ENCODE results near the gene KIAA1328. TPM values are rescaled to one million over a fixed set of nuclear protein-coding genes. Genes with fewer than 3 reads are reported as not detected.

Gene KIAA1328
- total RNA-seq, 2 experiments from 2014 or later = 9.8 to 10.7 TPM

DNA sequence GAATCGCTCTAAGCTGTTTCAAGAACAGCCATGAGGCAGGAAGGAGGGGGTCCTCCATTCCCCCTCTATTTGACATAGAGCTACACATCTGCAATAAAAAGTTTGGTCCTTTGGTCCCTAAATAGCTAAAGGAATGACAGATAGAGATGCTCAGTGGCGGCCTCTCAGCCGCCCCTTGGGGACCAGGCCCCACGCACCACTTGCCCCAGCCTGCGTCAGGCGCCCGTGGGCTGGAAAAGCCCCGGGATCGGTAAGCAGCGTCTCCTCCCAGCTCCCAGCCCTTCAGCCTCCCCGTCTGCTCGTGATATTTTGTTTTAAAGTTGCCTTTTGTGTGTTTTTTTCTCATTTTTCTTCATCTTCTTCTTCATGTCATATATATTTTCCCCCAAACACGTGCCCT lies 415.7 kb downstream of the KIAA1328 start:
- no peak overlapping the region for H3K27ac Mint-ChIP-seq
- no peak for DNase-seq
- no peak for ATAC-seq (ENCODE audit: low read depth)
- peaks cover 3% of the 10 kb centered on the region for H3K36me3 Mint-ChIP-seq
- peaks cover 36% of the 10 kb centered on the region for H3K27me3 Mint-ChIP-seq
- H3K9me3 Mint-ChIP-seq = no peaks in the 10 kb centered on the region
- no peak overlapping the region for H3K4me3 Mint-ChIP-seq
- POLR2A ChIA-PET = no interaction called here
- peaks cover 1% of the 10 kb centered on the region for H3K4me1 Mint-ChIP-seq

DNA sequence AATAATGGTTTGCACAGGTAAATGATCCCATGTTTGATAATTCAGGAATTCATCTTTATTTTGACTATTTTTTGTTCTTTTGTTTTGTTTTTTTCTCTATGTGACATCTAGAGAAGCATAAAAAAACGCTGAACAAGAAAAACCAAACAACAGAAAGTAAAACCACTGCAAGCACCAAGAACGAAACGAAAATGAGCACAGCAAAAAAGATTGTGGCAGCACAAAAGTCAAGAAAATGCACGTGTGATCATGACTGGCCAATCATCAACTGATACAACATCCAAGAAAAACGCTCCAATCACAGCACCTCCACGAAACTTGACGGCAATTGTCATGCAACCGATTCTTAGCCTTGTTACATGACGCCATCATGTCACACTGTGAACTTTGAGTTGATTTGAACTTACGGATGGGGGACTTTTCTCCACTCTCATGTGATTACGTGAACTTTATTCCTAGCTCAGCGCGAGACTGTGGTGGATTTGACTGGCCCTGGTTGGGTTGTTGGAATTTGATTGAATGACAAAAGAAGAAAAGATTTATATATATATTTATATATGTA lies 417.9 kb downstream of the KIAA1328 start:
- DNase-seq = no peak
- peaks cover 38% of the 10 kb centered on the region for H3K27me3 Mint-ChIP-seq
- H3K36me3 Mint-ChIP-seq = peaks cover 3% of the 10 kb centered on the region
- POLR2A ChIA-PET = no interaction called here
- H3K9me3 Mint-ChIP-seq = no peaks in the 10 kb centered on the region
- no peak for ATAC-seq (ENCODE audit: low read depth)
- H3K4me1 Mint-ChIP-seq = peaks cover 1% of the 10 kb centered on the region
- H3K4me3 Mint-ChIP-seq = no peak overlapping the region
- no peak overlapping the region for H3K27ac Mint-ChIP-seq

DNA sequence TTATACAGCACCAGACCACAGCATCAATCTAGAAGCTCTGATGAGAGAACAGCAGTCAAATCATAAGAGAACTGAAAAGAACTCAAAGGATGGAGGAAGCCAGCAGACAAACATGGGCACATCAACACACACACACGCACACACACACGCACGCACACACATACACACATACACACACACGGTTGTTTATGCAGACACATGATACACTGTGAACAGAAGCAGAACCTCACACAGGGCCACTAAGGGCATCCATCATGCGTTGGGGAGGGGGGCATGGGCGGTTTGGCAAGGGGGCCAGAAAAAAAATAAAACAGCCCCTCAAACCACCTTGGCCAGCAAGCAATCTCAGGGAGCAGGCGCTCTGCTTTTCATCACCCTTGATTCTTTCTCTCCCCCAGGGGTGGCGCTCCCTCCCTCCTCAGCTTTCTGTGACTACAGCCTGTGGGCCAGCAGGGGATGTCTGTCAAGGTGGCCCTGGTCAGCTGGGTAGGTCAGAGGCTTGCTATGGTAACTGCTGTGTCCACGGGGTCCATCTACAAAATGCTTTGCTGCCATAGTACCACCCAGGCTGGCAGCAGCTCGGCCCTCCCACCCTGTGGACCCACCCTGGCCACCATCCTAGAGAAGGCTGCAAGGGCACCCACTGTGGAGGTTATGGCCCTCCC lies 418.7 kb downstream of the KIAA1328 start:
- DNase-seq (no peak), ATAC-seq (ENCODE audit: low read depth) (no peak)
- Mint-ChIP-seq H3K27ac (no peak overlapping the region), H3K9me3 (no peaks in the 10 kb centered on the region), H3K4me3 (no peak overlapping the region), H3K4me1 (peaks cover 1% of the 10 kb centered on the region), H3K36me3 (peaks cover 3% of the 10 kb centered on the region), H3K27me3 (peaks cover 43% of the 10 kb centered on the region)
- POLR2A ChIA-PET = no interaction called here

DNA sequence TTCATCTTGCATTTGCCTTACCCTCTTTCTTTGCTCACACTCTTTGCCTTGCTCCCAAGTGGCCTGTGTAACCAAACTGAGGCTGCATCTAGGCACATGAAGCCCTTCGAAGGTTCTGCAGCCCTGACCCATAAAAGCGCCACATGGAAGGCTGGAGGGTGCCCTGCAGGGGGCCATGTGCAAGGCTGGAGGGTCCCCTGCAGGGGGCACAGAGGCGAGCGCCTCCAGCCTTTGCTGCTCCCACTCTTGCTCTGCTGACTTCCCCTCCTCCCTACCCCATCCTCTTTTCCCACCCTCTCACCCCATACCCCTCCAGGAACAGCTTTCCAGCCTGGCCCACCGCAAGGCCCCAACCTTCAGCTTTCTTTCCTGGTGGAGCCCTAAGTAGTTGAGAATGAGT lies 419.4 kb downstream of the KIAA1328 start:
- POLR2A ChIA-PET = no interaction called here
- no peak overlapping the region for H3K27ac Mint-ChIP-seq
- DNase-seq (no peak), ATAC-seq (ENCODE audit: low read depth) (no peak)
- H3K4me1 Mint-ChIP-seq = peaks cover 1% of the 10 kb centered on the region
- no peaks in the 10 kb centered on the region for H3K9me3 Mint-ChIP-seq
- peaks cover 43% of the 10 kb centered on the region for H3K27me3 Mint-ChIP-seq
- no peak overlapping the region for H3K4me3 Mint-ChIP-seq
- peaks cover 3% of the 10 kb centered on the region for H3K36me3 Mint-ChIP-seq

DNA sequence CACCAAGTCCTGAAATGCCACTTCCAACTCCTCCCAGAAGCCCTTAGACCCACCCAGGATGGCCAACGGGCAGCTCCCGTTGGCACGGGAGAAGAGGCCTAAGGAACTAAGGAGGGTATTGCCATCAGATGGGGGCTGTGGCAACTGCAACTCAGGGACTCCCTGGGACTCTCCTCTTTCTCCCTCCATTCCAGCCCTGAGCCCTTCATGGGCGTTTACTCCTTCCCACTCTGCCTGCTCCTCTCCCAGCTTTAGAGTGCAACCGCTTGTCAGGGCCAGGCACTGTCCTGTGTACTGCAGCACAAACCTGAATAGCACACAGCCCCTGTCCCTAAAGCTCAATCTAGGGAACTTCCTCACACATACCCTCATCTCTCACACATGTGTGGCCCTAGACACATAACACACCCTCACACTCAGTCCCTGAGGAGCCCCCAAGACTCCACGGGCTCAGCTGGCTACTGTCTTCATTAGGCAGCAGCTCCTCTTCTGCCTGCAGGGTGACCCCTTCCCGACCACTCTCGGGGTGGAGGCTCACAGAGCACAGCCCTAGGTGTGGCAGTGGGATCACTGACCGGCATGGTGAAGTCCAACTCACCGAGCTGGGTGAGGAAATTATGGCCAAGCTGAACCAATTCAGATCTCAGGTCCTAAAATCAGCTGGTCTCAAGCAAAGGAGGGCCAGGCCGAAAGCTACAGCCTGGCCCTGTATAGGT lies 420.4 kb downstream of the KIAA1328 start:
- no peak overlapping the region for H3K4me3 Mint-ChIP-seq
- H3K36me3 Mint-ChIP-seq = no peaks in the 10 kb centered on the region
- no peaks in the 10 kb centered on the region for H3K4me1 Mint-ChIP-seq
- ATAC-seq (ENCODE audit: low read depth) (no peak), DNase-seq (no peak)
- peaks cover 37% of the 10 kb centered on the region for H3K27me3 Mint-ChIP-seq
- H3K27ac Mint-ChIP-seq = no peak overlapping the region
- H3K9me3 Mint-ChIP-seq = no peaks in the 10 kb centered on the region
- POLR2A ChIA-PET = no interaction called here

DNA sequence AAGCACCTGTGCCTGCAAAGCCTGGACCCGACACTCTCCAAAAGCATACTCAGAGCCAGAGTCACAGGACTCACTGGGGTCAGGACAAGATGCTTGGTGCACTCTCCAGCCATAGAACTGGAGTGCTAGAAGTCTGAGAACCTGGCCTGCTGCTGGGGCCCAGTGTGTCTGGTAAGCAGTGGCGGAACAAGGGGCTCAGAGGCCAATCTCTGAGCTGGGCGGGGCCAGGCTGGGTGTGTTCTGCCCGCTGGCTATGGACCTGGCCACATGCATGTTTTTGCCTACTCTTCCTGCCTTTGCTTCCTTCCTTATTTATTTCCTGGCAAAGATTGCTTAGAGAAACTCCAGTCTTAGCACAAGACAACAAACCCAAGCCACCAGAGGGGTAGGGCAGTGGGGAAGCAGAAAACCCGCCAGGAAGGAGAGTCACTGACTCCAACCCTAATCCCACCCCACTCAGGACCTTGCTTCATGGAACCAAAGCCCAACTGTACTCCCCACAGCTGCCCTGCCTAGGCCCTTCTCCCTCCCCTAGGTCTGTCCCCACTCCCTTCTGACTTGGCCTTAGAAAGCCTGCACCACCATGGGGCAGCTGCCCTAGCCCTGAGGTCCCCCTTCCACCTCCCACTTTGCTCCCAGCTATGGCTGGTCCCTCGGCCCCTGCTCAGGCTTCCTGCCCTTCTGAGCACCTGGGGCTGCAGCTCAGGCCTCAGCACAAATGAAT lies 421.1 kb downstream of the KIAA1328 start:
- POLR2A ChIA-PET = no interaction called here
- Mint-ChIP-seq H3K4me1 (no peaks in the 10 kb centered on the region), H3K9me3 (no peaks in the 10 kb centered on the region), H3K27me3 (peaks cover 36% of the 10 kb centered on the region), H3K27ac (no peak overlapping the region), H3K36me3 (no peaks in the 10 kb centered on the region), H3K4me3 (no peak overlapping the region)
- no peak for ATAC-seq (ENCODE audit: low read depth)
- DNase-seq = no peak

DNA sequence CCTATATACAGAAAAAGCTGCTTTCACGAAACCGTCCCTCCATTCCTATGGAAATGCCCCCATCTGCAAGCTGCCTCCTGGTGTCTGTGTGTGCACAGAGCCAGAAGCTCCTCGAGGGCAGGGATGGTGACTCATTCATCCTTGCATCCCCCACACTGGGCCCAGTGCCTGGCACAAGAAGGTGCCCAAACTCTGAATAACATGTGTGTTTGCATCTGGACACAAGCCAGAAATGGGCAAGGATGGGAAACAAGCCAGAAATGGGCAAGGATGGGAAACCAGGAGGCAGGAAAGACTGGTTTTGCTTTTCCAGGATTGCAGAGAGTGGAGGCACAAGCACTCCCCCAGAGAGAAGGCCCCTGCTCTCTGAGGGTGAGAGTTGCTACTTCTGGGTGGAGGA lies 422.8 kb downstream of the KIAA1328 start:
- peaks cover 41% of the 10 kb centered on the region for H3K27me3 Mint-ChIP-seq
- no peak overlapping the region for H3K27ac Mint-ChIP-seq
- ATAC-seq (ENCODE audit: low read depth) = no peak
- H3K9me3 Mint-ChIP-seq = no peaks in the 10 kb centered on the region
- DNase-seq = no peak
- H3K4me3 Mint-ChIP-seq = no peak overlapping the region
- H3K4me1 Mint-ChIP-seq = no peaks in the 10 kb centered on the region
- POLR2A ChIA-PET = no interaction called here
- no peaks in the 10 kb centered on the region for H3K36me3 Mint-ChIP-seq

DNA sequence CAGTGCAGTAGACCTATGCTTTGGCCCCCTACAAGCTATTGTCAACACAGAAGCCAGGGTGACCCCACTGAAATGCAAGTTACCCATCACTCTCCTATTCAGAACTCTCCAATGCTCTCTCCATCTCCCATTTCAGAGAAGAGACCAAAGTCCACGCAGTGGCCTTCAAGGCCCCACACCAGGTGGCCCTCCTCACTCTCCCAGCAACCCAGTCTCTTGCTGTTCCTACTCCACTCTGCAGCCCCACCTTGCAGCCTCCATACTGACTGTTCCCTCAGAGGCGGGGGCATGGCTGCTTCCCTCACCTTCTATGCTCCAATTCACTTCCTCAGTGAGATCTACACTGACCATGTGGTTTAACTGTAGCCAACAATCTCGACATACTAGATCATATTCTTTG lies 423.4 kb downstream of the KIAA1328 start:
- no peaks in the 10 kb centered on the region for H3K9me3 Mint-ChIP-seq
- POLR2A ChIA-PET = no interaction called here
- ATAC-seq (ENCODE audit: low read depth) (no peak), DNase-seq (no peak)
- no peak overlapping the region for H3K27ac Mint-ChIP-seq
- peaks cover 43% of the 10 kb centered on the region for H3K27me3 Mint-ChIP-seq
- no peaks in the 10 kb centered on the region for H3K36me3 Mint-ChIP-seq
- no peak overlapping the region for H3K4me3 Mint-ChIP-seq
- no peaks in the 10 kb centered on the region for H3K4me1 Mint-ChIP-seq

DNA sequence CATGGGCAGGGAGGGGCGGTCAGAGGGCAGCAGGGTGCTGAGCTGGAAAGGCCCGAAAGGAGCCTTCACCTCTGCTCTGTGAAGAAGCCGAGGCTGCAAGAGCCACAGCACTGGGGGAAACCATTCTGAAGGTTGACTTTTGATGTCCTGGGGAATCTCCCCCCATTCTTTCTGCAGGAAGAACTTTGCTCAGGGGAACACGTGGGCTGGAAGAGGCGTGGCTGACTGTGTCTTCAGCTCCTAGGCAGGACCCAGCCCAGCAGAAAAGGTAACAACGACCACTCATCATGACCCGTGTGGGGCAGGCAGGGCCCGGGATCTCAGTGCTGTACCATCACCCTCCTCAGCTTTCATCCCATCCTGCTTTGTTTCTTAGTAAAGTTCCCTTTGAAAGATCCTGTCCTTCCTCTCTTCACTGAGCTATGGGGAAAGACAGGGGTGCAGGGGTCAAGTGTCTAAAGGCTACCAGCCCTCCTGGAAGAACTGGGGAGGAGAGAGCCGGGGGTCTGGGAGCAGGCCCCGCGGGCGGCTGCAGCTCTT lies 424.0 kb downstream of the KIAA1328 start:
- ATAC-seq (ENCODE audit: low read depth) = no peak
- H3K9me3 Mint-ChIP-seq = no peaks in the 10 kb centered on the region
- H3K4me1 Mint-ChIP-seq = no peaks in the 10 kb centered on the region
- H3K36me3 Mint-ChIP-seq = no peaks in the 10 kb centered on the region
- peaks cover 45% of the 10 kb centered on the region for H3K27me3 Mint-ChIP-seq
- no peak overlapping the region for H3K4me3 Mint-ChIP-seq
- POLR2A ChIA-PET = no interaction called here
- H3K27ac Mint-ChIP-seq = no peak overlapping the region
- no peak for DNase-seq

DNA sequence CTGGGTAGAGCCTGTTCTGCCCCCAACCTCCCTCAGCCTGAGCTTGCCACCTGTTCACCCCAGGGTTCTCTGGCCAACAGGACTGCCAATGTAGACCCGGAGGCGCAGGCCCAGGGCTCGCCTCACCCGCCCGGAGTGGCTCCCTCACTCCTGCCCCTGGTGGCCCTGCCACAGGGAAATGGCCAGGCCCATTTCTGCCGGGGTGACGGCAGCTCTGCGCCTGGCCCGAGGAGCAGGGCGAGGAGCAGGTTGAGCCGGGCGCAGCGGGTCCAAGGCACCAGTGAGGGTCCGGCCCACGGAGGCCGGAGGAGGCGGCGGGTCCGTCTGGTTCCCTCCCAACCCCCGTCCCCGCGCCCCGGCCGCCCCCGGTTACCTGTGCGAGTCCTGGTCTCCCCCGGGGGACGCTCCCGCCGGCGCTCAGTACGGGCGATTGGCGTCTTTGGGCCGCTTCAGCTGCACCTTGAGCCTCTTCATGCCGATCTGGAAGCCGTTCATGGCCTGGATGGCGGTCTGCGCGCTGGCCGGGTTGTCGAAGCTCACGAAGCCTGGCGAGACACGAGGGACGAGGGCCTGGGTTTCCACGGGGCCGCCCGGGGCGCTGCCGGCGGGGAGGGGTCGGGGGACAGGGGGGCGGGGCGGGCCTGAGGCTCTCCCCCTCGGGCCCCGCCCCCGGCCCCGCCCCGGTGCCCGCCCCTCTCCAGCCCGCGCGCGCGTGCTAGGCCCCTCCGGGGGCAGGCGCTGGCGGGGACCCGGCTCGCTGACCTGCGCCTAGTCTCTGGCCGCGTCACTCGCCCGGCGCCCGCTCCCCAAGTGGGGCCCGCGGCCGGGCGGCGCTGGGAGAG lies 424.7 kb downstream of the KIAA1328 start:
- Mint-ChIP-seq H3K27ac (no peak overlapping the region), H3K4me1 (no peaks in the 10 kb centered on the region), H3K9me3 (no peaks in the 10 kb centered on the region), H3K4me3 (no peak overlapping the region), H3K36me3 (no peaks in the 10 kb centered on the region), H3K27me3 (peaks cover 50% of the 10 kb centered on the region)
- DNase-seq = no peak
- POLR2A ChIA-PET = no interaction called here
- ATAC-seq (ENCODE audit: low read depth) = no peak

DNA sequence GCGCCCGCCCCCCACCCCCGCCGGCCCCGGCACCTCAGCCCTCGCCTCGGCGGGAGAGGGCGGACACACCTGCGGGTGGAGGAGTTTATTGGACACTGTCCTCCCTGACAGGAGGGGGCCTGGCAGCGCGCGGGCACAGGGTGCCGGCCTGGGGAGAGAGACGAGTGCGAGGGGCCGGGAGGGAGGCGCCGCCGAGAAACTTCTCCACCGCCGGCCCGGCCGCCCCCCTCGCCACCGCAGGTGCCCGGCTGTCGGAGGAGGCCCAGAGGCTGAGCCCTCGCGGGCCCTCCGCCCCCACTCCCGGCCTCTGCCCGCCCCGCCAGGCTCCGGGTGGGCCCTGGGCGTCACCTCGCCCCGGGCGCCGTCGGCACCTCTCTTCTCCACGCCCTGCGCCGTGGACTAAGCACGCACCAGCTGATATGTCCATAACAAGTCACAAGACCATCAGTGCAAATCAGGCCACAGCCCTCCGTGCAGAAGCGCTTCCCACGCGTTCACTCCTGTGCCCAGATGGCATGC lies 425.4 kb downstream of the KIAA1328 start:
- H3K27me3 Mint-ChIP-seq = peaks cover 52% of the 10 kb centered on the region

DNA sequence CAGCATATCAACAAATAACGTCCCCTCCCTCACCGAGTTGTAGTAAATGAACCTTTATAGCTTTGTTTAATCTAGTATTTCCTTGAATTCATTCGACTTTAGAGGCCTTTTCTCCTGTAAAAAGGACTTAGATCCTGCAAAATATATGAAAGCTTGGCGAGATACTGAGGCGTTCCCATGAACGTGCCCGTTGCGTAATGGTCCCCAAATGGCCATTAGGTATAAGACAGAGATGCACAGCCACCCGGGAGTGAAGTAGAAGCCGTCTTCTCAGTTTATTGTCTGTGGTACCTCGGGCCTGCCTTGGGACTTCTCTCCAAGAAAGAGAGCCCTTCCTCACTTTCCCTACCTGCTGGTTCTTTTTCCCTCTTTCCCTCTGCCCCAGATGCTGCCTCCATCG lies 426.0 kb downstream of the KIAA1328 start:
- Mint-ChIP-seq H3K4me3 (no peak overlapping the region), H3K9me3 (no peaks in the 10 kb centered on the region), H3K36me3 (no peaks in the 10 kb centered on the region), H3K27ac (no peak overlapping the region), H3K4me1 (no peaks in the 10 kb centered on the region), H3K27me3 (peaks cover 50% of the 10 kb centered on the region)
- POLR2A ChIA-PET = no interaction called here
- no peak for DNase-seq
- ATAC-seq (ENCODE audit: low read depth) = no peak

More for the DNA sequence above, 425.4 kb downstream of the KIAA1328 start:
- no peak overlapping the region for H3K27ac Mint-ChIP-seq
- H3K4me1 Mint-ChIP-seq = no peaks in the 10 kb centered on the region
- ATAC-seq (ENCODE audit: low read depth) (no peak), DNase-seq (no peak)
- H3K36me3 Mint-ChIP-seq = no peaks in the 10 kb centered on the region
- no peaks in the 10 kb centered on the region for H3K9me3 Mint-ChIP-seq
- no peak overlapping the region for H3K4me3 Mint-ChIP-seq
- POLR2A ChIA-PET = no interaction called here

DNA sequence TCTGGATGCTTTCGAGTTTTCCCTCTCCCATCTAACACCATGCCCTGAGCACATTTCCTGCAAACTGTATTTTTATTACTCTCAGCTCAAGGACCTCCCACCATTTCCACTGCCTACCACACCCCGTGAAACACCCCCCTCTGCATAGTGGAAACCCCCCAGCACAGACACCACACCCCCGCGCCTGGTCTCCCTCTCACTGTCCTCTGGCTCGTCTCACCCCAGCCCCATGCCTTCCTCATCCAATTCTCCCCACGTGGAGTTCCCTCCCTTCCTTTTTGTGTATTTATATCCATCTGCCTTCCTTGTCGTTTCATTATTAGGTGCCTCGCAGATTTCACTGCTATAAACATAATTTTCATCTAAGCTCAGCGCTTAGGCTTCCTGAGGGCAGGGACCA lies 429.2 kb downstream of the KIAA1328 start:
- Mint-ChIP-seq H3K9me3 (no peaks in the 10 kb centered on the region), H3K4me3 (no peak overlapping the region), H3K27ac (no peak overlapping the region), H3K27me3 (peaks cover 36% of the 10 kb centered on the region), H3K36me3 (no peaks in the 10 kb centered on the region), H3K4me1 (no peaks in the 10 kb centered on the region)
- DNase-seq (no peak), ATAC-seq (ENCODE audit: low read depth) (no peak)
- POLR2A ChIA-PET = no interaction called here

Data from activated naive CD8-positive, alpha-beta T cell treated with anti-CD3 and anti-CD28 coated beads, Interleukin-2, amount 10 ng/mL, durations not matched to agents 7 days and 5 days (primary cell).